ENCODE data around the gene NCOA1. TPM values are rescaled to one million over a fixed set of nuclear protein-coding genes. Genes with fewer than 3 reads are reported as not detected.

Gene NCOA1
- total RNA-seq (10 to 100 TPM; 28.5 to 36.7 (median 32.5) TPM), polyA plus RNA-seq (1 to 10 TPM; 8.6 to 9.5 TPM)
- long read RNA-seq, donor 1, partial matches to known transcripts = 3 of 24 reads
- long read RNA-seq, donor 1, other reads (novel, unspliced or antisense) = 21 of 24 reads
- long read RNA-seq, donor 2, partial matches to known transcripts = 9 of 26 reads
- long read RNA-seq, donor 2, other reads (novel, unspliced or antisense) = 17 of 26 reads
- long read RNA-seq, donor 3, partial matches to known transcripts = 16 of 19 reads
- long read RNA-seq, donor 3, other reads (novel, unspliced or antisense) = 3 of 19 reads

- 0% methylated on average over 57 to 93 of the region's 113 CpGs for WGBS, 2 donors
- intact Hi-C loops (cut with DNase I) = loop anchor here in 4 of 10 donors (1.0 to 10.0 kb wide), 7 partner anchors 54 to 336 kb away; partner anchors contain the start of genes CENPO (in 1 of the 4) and PTRHD1 (in 1 of the 4)
- peaks cover 4 to 46% (median 36%) of the 10 kb centered on the region in 9 donors for H3K4me1 ChIP-seq
Measured at GRCh38 chr2:24490690-24491541, at the start of gene NCOA1. Gene NCOA1, plus strand, starts transcription at chr2:24491254. Its CDS starts 167,424 bp downstream, at chr2:24658678.

GRCh38 chr2:24448797-24449196, 42.3 kb upstream of the NCOA1 start:
- WGBS, 2 donors = 85 to 90% methylated on average over 1 of the region's 1 CpG
- Histone ChIP-seq H3K27me3 (no peaks in the 10 kb centered on the region), H3K9me3 (peaks cover 0 to 16% (median 0%) of the 10 kb centered on the region in 11 donors), H3K36me3 (no peaks in the 10 kb centered on the region), H3K4me1 (peaks cover 0 to 21% (median 7%) of the 10 kb centered on the region in 9 donors), H3K4me3 (no peak overlapping the region), H3K27ac (peak overlapping the region in 1 of 10 donors; percentile 62)
- no peak for TF ChIP-seq CTCF (IDR thresholded peaks at IDR 0.05)
- no peak for DNase-seq
- peak in 1 of 8 donors; percentile 19 for ATAC-seq
- intact Hi-C loops (cut with DNase I) = no loop called here

More at GRCh38 chr2:24490690-24491541, at the start of gene NCOA1:
- Histone ChIP-seq H3K36me3 (no peaks in the 10 kb centered on the region), H3K27ac (peak within 1 kb of the TSS; percentile 90 to 98 (median 94)), H3K9me3 (no peaks in the 10 kb centered on the region), H3K4me3 (peak within 1 kb of the TSS; percentile 63 to 97 (median 88)), H3K27me3 (no peaks in the 10 kb centered on the region)
- DNase-seq (peak; percentile 92), ATAC-seq (peak; percentile 89 to 95 (median 93))
- peak in 6 of 9 donors; percentile 12 to 40 (median 23) for TF ChIP-seq CTCF (IDR thresholded peaks at IDR 0.05)

GRCh38 chr2:24449344-24449743, 41.7 kb upstream of the NCOA1 start:
- WGBS, 2 donors = 67 to 72% methylated on average over 1 of the region's 1 CpG
- intact Hi-C loops (cut with DNase I) = no loop called here
- H3K9me3 ChIP-seq = peaks cover 0 to 16% (median 0%) of the 10 kb centered on the region in 11 donors
- H3K36me3 ChIP-seq = no peaks in the 10 kb centered on the region
- H3K4me3 ChIP-seq = no peak overlapping the region
- TF ChIP-seq CTCF (IDR thresholded peaks at IDR 0.05) = no peak
- ATAC-seq (no peak), DNase-seq (no peak)
- H3K27ac ChIP-seq = no peak overlapping the region
- no peaks in the 10 kb centered on the region for H3K27me3 ChIP-seq
- peaks cover 0 to 25% (median 8%) of the 10 kb centered on the region in 9 donors for H3K4me1 ChIP-seq

GRCh38 chr2:24451805-24452501, 39.1 kb upstream of the NCOA1 start:
- ATAC-seq = no peak
- Histone ChIP-seq H3K4me3 (peak overlapping the region in 1 of 10 donors; percentile 19), H3K9me3 (peaks cover 0 to 16% (median 0%) of the 10 kb centered on the region in 11 donors), H3K27ac (peak overlapping the region in 1 of 10 donors; percentile 58), H3K36me3 (no peaks in the 10 kb centered on the region), H3K27me3 (no peaks in the 10 kb centered on the region), H3K4me1 (peaks cover 0 to 31% (median 8%) of the 10 kb centered on the region in 9 donors)
- no peak for DNase-seq
- TF ChIP-seq CTCF (IDR thresholded peaks at IDR 0.05) = no peak
- intact Hi-C loops (cut with DNase I) = no loop called here
- WGBS, 2 donors = 76 to 78% methylated on average over 7 of the region's 7 CpGs
